GM12891 (cell line): Measurements from ENCODE around the gene CCDC167.

Experiments
- PAX5 ChIP-seq: IDR thresholded peaks from 2 replicates; pipeline ENCODE4 v1.6.1; 2011; ENCODE audit warnings: low read length, moderate library complexity, mild to moderate bottlenecking; ENCODE audit not compliant: insufficient read depth, severe bottlenecking
- POLR2A ChIP-seq: IDR thresholded peaks from 2 replicates; pipeline ENCODE4 v1.6.1; 2011; ENCODE audit warnings: low read depth, low read length, control low read depth
- POLR2AphosphoS5 ChIP-seq: IDR thresholded peaks from 2 replicates; pipeline ENCODE4 v1.6.1; 2011; ENCODE audit warnings: low read depth, low read length, control low read depth
- POU2F2 ChIP-seq: IDR thresholded peaks from 2 replicates; pipeline ENCODE4 v1.6.1; 2011; ENCODE audit warnings: low read depth, mild to moderate bottlenecking, control low read depth, low read length, moderate library complexity
- SPI1 ChIP-seq: IDR thresholded peaks from 2 replicates; pipeline ENCODE4 v1.6.1; 2011; ENCODE audit warnings: low read depth, low read length, control low read depth
- TAF1 ChIP-seq: IDR thresholded peaks from 2 replicates; pipeline ENCODE4 v1.6.1; 2011; ENCODE audit warnings: low read depth, low read length, control low read depth

DNA sequence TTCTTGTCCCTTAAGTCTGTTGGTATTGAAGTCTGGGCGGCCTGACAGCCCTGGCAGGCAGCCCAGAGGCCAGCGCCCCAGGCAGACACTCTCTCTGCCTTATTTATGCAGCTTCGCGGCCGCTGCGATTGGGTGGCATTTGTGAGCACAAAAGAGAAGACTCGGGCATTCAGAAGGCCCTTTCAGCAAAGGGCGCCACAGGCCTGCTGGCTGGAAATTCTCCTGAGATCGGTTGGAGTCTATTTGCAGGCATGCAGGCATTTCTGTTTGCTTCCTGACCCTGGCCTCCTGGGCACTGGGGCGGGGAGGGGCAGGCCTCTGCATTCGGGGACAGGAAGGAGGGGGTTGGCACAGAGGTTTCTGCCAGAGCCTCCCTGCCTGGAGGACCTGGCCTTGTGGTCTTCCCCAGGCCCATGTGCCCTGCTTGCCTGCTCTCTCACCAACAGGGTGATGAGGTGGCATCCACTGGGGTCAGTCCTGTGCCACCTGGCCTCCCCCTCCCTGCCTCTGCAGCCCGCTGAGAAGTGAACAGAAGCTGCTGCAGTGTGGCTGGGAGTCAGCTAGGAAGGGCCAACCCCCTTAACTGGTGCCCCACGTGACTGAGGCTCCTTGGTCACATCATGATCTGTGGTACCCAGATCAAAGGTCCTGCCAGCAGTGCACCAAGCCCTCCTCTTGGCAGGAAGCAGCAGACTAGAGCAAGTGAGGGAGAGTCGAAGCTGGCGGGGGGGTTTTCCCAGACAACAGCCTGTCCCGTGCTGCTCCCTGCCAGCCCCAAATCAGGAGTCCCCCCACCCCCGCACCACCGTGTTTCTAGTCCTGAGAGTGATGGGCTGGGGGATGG is 16.6 kb upstream of the CCDC167 start:
- TF ChIP-seq POLR2A (no peak), POLR2AphosphoS5 (no peak), TAF1 (no peak), PAX5 (no peak), SPI1 (no peak), POU2F2 (no peak; the same call in 1 of the 2 replicates)
